Hepatic stellate cell (primary cell): ENCODE results near the gene LCMT1.

Source experiments
- DNase-seq: peaks from one replicate; pipeline ENCODE4 v3.0.0; 2011; ENCODE audit warnings: low spot score

Gene LCMT1

DNA sequence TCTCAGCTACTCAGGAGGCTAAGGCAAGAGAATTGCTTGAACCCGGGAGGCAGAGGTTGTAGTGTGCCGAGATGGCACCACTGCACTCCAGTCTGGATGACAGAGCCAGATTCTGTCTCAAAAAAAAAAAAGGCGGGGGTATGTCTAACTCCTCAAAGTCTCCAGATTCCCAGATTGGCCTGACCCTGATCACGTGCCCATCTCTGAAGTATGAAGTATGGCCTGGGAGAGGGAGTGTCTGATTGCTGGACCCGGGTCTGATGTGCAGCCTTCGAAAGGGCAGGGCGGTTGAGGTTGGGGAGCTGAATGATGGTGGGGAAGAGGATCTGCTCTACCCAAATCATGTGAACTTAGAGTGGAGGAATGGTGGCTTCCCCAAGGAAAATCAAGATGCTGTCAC, 87.9 kb downstream of the LCMT1 start:
- DNase-seq, result no peak

DNA sequence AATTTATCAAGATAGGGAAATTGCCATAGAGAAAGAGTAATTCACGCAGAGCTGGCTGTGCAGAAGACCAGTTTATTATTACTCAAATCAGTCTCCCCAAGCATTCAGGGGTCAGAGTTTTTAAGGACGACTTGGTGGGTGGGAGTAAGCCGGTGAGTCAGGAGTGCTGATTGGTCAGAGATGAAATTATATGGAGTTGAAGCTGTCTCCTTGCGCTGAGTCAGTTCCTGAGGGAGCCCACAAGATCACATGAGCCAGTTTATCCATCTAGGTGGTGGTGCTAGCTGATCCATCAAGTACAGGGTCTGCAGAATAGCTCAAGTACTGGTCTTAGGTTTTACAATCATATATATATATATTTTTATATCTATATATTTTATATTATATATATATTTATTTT, 99.2 kb downstream of the LCMT1 start:
- no peak for DNase-seq

DNA sequence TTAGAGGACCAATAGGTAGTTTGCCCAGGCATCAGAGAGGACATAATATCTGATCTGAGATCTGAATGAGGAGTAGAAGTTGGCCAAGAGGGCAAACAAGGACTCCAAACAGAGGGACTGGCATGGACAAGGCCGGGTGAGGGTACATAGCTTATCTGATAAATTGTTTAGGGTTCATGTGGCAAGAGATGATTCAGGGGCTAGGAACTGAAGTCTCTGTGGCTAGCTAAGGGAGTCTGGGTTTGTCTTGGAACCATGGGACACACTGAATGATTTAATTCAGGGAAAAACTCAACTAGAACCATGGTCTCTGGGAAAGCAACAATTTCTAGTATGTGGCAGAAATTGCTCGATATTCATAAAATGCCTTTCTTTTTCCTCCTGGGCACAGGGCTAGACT, 101.1 kb downstream of the LCMT1 start:
- no peak for DNase-seq

DNA sequence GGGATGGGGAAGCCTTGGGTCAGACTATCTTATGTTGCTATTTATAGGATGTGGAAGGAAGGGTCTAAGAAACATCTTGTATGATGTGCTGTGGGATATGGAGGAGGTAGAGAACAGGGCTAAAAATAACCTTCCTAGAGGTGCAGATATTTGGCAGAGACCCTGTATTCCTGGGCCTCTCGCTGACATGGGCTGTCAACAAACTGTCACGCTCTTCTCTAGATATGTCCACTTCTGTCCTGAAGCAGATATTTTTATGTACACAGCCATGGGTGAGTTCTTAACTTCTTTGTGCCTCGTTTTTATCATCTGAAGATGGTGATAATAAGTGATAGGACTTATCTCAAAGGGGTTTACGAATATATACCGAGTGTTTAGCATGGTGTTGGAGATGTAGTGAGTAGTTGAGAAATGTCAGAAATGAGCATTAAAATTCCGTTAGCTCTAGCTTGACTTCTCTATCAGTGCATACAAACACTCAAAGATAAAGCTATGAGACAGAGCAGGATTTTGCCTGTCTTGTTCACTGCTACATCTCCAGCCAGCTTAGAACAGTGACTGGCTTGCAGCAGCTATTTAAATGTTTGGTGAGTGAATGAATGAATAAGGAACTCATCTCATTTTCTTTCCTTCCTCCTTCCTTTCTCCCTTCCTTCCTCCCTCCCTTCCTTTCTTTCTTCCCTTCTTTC, 102.3 kb downstream of the LCMT1 start:
- no peak for DNase-seq

DNA sequence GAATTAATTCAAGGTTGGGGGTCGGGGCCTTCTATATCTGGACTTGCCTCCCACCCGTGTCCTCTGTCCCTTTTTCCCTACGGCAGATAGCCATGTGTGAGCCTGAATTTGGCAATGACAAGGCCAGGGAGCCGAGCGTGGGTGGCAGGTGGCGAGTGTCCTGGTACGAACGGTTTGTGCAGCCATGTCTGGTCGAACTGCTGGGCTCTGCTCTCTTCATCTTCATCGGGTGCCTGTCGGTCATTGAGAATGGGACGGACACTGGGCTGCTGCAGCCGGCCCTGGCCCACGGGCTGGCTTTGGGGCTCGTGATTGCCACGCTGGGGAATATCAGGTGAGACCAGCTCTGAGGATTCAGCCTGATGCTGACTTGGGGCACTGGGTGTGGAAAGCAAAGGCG, 105.6 kb downstream of the LCMT1 start:
- no peak for DNase-seq

DNA sequence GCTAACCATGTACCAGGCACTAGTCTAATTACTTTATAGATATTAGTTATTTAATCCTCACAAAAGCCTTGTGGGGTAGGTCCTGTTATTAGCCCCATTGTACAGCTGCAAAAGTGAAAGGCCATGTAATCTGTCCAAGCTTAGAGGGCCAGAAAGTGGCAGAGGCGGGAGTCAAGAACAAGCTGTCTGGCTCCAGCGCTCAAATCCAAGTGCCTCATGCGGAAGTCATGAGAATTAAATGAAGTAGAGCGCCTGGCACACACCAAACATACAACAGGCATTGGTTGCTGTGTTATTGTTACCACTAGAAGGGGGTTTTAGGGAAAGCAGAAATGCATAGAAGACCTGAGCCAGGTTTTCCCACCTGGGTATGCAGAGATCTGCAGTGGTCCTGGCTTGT, 106.4 kb downstream of the LCMT1 start:
- DNase-seq, result no peak

DNA sequence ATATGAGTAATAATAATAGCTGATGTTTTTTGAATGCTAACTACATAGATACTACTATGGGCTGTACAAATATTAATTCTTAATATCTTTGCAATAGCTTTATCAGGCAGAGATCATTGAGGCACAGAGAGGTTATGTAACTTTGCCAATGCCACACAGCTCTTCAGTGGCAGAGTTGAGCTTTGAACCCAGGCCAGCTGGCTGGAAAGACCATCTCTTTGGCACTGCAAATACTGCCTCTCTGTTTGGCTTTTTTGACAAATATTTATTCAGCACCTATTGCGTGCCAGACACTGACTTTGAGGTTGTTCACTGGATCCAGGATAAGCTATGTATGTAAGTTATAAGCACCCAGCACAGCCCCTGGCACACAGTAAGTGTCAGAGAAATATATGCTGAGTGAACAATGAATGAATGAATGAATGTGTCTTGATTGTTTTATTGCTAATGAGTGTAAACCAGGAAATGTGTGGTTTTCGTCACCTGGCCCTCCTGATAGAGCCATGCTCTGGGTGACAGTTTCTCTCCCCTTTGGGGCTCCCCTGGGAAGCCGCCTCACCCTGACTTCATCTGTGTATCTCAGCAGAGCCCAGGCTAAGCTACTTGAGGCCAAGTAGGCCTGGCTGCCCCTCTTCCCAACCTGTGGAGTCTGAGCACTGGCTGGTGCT, 107.7 kb downstream of the LCMT1 start:
- DNase-seq, result no peak

DNA sequence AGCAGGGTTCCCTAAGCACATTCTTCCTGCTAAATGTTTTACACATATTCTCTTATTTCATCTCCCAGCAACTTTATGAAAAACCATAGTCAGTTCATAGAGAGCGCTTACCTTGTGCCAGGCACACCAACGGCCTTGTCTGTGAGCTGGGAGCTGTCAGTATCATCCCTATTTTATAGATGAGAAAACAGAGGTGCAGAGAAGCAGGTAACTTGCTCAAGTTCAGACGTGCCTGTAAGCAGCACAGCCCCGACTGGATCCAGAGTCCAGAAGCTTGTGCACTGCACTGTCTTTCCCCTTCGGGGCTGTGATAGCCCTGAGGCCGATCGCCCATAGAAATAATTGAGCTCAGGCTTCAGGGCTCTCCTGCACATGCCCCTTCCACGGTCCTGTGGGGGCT, 111.4 kb downstream of the LCMT1 start:
- no peak for DNase-seq

DNA sequence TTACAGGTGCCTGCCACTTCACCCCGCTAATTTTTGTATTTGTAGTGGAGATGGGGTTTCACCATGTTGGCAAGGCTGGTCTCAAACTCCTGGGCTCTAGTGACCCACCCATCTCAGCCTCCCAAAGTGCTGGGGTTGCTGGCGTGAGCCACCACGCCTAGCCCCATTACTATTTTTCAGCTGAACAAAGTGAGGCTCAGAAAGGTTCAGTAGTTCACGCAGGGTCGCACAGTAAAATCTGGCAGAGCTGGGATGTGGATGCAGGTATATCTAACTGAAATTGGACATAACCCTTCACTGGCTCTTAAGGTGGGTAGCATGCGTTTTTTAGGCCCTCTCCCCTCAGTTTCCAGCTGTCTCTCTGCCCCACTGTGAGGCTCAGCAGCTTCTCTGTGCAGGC, 112.4 kb downstream of the LCMT1 start:
- DNase-seq, result no peak

DNA sequence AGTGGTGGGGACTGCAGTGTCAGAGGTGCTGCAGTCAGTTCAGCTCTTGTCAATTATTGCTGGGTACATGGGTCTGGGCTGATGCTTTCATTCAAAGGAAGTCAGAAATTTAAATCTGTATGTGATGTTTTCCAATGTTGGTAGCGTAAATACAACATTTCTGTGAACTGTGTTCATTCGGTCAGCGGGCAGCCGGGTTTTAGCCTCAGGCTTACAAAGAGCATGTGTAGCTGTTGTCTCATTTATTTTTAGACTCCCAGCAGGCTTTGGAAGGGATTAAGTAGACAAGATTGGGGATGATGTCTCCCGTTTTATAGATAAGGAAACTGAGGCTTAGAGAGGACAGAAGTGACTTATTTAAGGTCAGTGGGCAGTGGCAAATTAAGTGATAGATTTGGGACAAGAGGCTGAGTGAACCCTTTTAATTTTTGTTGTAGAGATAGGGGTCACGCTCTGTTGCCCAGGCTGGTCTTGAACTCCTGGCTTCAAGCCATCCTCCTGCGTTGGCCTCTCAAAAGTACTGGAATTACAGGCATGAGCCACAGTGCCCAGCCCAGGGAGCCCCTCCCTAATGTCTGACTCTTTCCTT, 113.3 kb downstream of the LCMT1 start:
- no peak for DNase-seq
